GM19324 (cell line): ENCODE results near the gene TAS1R3.
"Not testable (repeated sequence)": the region's sequence is repeated elsewhere in the genome, so short reads cannot be mapped to it uniquely, and the experiment has no call there.

Source experiments
- ATAC-seq: cut with Tn5 transposase; IDR thresholded peaks from one replicate; pipeline ENCODE4 v1.9.1; 2021; ENCODE audit warnings: mild to moderate bottlenecking, moderate library complexity; ENCODE audit not compliant: unreplicated experiment, low FRiP score

TAS1R3 gene

GRCh38 chr1:1364266-1364665 is 33.2 kb downstream of the TAS1R3 start:
- ATAC-seq, result no peak

GRCh38 chr1:1365875-1366698 is 35.0 kb downstream of the TAS1R3 start:
- ATAC-seq, result no peak

- ATAC-seq, result no peak
Observed at GRCh38 chr1:1366699-1367066, 35.6 kb downstream of the TAS1R3 start.

DNA sequence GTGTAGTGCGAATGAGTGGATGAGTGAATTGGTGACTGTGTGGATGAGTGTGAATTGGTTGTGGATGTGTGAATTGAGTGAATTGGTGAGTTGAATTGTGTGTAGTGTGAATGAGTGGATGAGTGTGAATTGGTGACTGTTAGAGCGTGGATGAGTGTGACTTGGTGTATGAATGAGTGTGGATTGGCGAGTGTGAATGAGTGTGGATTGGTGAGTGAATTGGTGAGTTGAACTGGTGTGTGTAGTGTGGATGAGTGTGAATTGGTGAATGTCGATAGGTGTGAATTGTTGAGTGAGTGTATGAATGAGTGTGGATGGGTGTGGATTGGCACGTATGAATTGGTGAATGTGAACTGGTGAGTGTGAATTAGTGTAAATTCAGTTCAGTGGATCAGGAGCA is 36.2 kb downstream of the TAS1R3 start:
- no peak for ATAC-seq

DNA sequence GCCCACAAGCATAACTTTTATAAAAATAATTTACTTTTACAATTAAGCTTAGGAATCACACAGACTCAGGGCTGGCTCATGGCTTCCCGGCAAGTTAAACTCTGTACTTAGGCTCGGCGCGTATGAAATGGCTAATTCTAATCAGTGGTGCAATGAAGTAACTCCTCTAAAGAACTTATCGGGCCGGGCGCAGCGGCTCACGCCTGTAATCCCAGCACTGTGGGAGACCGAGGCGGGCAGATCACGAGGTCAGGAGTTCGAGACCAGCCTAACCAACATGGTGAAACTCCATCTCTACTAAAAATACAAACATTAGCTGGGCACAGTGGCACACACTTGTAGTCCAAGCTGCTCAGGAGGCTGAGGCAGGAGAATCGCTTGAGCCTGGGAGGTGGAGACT is 39.0 kb downstream of the TAS1R3 start:
- not testable (repeated sequence) for ATAC-seq

DNA sequence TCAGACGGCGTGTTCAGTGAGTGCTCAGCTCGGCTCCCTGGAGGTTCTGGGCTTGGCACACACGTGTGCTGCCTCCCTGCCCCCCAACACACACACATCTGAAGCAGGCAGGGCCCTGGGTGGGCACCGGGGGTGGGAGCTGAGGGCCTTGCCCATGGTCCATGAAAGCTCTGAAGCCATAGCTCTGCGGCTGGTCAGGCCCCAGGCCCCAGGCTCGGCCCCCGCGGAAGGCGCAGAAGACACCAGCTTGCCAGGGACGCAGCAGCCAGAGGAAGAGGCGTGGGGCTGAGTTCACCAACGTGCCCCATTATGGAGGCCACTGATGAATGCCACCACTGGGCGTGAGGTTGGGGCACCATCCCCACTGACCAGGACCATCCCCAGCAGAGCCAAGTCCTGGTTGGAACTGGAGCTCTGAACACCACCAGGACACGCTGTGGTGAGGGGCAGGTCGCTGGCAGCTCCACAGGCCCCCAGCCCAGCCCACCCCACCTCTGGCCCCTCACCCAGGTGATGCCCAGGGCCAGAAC is 39.8 kb downstream of the TAS1R3 start:
- ATAC-seq, result no peak

DNA sequence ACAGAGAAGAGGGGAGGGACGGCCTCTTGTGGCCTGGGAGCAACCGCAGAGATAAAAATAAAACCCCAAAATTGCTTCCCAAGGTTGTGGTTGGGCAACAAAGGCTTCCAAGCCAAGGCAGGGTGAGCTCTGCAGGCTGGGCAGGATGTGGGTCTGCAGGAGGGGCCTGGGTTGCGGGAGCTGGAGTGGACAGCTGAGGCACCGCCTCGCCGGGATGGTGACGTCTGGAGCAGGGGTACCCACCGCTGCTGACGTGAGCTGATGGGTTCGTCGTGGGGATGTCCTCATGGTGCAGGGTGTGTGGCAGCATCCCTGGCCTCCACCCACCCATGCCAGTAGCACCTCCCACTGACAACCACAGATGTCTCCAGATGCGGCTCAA is 40.3 kb downstream of the TAS1R3 start:
- no peak for ATAC-seq

DNA sequence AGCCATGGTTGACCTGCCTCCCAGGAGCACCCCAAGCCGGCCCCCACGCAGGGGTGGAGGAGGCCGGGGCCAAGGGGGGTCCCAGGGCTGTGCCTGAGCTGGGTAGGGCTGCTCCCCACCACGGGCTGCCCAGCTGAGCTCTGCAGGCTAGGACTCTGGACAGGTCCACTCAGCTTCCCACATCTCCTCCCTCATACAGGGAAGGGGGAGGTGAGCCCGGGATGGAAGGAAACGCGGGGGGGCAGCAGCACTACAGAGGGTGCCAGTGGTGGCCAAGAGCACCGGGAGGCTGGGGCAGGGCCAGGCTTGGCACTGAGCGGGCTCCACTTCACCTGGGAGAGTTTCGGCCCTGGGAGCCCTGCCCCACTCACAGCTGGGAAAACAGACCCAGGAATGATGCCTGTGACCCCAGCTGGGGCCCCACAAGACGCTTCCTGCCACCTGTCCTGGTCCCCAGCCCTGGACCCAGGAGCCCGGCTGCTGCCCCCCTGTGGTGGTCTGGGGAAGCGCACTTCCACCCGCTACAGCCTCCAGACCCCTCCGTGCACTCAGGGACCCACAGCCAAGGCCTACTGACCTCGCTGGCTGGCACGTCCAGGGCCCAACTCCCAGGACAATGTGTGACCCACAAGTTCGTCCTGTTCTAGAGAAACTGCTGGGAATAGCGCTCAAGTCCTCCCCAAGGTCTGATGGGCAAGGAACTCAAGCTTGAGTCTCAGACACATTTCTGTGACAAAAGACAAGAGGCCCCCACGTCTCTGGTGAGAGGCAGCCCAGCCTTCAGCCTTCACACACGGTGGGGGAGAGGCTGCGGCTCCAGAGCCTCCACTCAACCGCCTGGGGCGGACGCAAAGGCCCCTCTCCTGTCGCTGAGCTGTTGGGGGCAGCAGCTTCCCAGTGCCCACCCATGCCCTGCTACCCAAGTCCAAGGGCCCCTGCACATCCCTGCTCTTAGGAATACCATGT is 40.9 kb downstream of the TAS1R3 start:
- no peak for ATAC-seq

DNA sequence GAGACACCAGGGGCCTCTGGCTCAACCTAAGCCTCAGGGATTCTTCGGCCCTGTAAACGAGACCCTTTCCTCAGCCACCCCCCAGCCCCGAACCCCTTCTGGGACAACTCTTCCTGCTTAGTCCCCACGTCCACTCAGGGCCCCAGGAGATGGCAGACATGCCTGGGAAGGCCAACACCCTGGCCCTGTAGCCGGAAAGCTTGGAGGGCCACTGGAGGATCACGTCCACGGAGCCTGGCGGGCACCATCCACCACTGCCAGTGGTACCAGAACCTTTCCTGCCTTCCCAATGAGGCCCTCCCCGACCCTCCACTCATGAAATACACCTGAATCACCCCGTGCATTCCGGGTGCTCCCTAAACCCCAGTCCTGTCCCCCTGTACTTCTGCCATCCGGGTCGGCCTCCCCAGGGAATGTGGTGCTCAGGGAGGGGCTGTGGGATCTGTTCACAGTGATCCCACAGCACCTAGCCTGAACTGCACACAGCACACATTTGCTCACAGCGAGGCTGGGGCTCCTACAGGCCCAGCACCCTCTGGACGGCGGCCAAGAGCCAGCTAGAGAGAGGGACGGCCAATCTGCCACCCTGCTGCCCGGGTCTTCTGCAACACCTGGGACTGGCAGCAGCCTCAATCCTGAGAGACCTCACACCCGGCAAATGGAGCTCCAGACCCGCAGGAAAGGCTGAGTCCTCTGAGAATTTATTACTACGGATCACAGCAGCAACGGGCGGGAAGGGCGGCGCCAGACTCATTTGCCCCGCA is 42.2 kb downstream of the TAS1R3 start:
- ATAC-seq, result no peak

DNA sequence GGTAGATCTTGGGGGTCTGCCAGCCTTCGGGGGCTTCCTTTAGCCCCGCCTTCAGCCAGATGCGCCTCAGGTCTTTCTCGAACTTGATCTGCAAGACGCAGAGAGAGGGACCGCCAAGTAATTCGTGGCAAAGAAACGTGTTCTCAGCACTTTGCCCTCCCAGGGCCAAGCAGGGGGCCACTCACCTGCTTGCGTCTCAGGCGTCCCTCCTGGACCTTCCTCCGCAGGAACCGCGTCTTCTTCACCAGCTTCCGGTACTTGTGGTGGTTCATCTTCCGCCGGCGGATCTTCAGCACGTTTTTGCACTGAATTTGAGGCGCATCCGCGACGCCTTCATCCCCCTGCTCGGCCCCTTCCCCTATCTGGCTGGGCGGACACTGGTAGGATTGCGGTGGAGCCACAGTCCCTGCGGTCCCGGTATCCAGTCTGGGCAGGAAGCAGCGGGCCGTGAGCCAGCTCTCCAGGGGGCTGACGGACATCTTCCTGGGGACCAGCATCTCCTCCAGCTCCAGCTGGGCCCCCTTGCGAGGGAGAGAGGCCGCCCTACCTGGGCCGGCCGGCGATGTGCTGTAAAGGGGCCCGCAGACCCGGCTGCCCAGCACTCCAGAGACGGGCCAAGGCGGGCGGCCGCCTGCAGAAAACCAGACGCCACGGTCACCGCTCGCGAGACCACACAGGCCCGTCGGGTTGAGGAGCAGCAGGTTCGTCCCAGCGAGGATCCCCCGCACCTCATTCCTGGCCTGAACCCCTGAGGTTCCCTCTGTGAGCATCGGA is 42.9 kb downstream of the TAS1R3 start:
- ATAC-seq, result no peak

DNA sequence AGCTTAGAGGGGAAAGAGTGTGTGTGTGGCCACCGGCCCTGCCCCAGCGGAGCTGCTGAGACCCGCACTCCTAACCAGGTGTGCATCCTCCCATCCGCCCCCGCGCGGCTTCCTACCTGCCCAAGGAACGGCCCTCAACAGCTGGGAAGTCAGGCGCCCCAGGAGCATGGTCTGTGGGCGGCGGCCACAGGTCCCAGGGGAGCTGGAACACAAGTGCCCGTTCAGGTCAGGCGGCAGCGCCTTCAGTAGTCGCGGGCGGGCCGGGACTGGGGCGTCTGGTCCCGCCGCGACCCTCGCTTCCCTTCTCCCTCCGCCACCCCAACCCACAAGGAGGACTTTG is 43.5 kb downstream of the TAS1R3 start:
- ATAC-seq, result peak; percentile 6

DNA sequence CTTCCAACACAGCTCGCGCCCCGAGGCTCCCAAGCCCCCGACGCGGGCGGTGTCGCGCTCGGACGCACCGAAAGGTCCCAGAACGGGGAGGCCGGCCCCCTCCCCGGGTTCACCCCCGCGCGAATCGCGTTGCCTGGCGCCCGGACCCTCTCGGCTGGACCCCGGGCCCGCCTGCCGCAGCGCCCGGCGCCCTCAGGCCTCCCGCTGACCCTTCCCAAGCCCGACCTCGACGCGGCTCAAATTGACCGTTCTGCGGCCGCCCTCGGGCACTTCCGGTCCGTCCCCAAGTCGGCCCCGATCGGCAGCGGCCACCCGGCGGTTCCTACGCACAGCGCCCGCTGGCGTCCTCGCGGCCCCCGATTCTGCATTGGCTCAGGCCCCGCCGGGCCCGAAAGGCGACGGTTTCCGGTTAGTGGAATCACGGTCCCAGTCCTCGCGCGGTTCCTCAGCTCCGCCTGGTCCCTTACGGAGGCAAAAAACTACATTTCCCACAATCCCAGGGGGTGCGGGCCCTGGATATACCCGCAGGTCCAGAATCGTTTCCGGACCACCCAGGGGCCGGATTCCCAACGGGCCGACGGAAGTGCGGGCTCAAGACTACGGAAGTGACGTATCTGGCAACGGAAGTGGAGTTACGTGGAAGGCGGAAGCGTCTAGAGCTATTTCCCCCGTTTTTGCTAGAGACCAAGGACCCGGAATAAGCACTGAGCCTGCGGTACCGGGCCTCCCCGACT is 44.0 kb downstream of the TAS1R3 start, which contains the start of gene AURKAIP1:
TSS of gene AURKAIP1 (minus strand) at position 279 of the 734 bp plus-strand sequence. CDS start 451 bp downstream, outside the sequence.
- ATAC-seq, result peak; percentile 92

DNA sequence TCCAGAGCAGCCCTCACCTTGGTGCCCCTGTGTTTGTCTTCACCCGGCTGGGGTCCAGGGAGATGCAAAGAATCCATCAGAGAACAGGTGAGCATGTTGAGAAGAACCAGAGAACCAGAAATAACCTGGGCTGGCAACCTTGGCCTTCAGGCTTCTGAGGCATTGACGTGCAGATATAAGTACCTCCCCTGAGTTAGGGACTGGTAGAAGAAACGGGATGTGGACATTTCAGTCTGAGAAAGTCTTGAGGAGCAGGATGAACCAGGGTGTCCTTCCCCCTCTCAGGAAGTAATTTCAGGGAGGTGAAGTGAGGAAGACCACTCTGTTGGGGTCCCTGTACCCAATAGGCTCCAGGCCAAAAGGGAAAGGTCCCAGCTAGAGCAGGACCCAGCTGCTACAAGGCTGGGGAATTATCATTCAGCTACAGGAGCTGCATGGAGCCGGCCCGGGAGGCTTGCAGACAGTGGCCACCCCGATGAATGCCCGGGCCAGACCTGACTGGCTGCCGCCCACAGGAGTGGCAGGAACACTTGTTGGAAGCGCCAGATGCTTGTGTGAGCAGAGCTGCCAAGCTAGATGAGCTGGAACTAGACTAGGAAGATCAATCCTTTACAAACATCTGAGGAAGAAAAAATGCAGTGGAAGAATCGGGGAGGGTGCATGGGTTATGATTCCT is 45.6 kb downstream of the TAS1R3 start:
- ATAC-seq, result no peak

DNA sequence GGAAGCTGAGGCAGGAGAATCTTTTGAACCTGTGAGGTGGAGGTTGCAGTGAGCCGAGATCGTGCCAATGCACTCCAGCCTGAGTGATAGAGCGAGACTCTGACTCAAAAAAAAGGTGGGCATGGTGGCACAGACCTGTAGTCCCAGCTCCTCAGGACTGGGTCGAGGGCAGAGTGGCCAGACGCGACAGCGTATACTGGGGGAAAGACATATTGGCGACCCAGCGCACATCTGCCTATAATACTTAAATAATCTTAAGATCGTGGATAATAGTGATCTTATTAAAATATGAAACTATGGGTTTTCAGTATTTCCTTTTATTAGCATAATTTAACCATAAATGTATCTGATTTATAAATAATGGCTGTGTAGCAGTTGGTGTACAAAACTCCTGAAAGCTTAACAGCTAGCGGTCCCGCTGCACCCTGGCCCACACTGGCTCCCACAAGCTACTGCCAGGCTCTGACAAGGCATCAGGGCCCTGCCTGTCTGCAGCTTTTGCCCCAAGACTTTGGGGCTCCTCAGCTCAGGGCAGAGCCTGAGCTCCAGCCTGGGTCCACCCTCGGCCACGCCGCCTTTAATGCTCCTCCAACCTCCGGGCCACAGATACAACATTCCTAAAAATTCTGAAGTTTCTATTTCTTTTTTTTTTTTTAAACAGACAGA is 46.6 kb downstream of the TAS1R3 start:
- ATAC-seq, result no peak

DNA sequence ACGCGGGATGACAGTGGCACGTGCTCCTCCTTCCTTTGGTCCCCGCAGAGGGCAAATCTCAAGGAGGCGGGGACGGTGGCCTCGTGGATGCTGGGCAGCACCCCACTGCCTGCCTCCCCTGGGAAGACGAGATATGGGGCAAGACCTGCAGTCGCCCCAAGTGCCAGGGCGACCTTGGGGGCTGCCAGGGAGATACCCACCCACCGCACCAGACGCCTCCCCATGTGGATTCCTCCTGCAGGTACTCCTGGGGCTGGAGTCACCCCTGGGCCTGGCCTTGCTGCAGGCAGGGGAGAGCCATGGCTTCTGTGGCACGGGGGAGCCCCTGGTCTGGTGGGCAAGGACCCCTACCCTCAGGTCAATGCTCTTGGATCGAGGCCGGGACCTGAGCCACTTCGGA is 49.8 kb downstream of the TAS1R3 start:
- ATAC-seq, result no peak

GRCh38 chr1:1381294-1381693 is 50.2 kb downstream of the TAS1R3 start:
- ATAC-seq, result no peak
